IMR-90 (cell line): Measurements from ENCODE around the gene DHX15. TPM values are rescaled to one million over a fixed set of nuclear protein-coding genes. Genes with fewer than 3 reads are reported as not detected.

Experiments
- ATAC-seq: fragments of 200-7000 bp; cut with Tn5 transposase; 2 replicates; pipeline ENCODE4 v1.9.1; 2020; ENCODE audit warnings: low read depth, mild to moderate bottlenecking, moderate library complexity
- BruUV-seq: library from RNA; stranded (reverse); fragments of 400-500 nt; replicated peaks from 2 replicates; lab custom pipeline; 2021; lab: Mats Ljungman, UMichigan
- CTCF ChIA-PET: fragments of 300-600 bp; formaldehyde crosslinking; extraction: SDS; loops from one replicate; lab custom pipeline; 2021; ENCODE audit warnings: antibody characterized with exemption; lab: Yijun Ruan, JAX
- POLR2A ChIA-PET: fragments of 300-600 bp; sonication (Branson Sonifier 250); formaldehyde crosslinking; loops from one replicate; lab custom pipeline; 2022; ENCODE audit warnings: antibody characterized with exemption; ENCODE audit not compliant: unreplicated experiment; lab: Charles Lee
- DNase-seq: peaks from one replicate; pipeline ENCODE4 v3.0.0; 2013
- H2AFZ ChIP-seq: replicated peaks from 2 replicates; pipeline ENCODE3; 2013; ENCODE audit warnings: low read length, mild to moderate bottlenecking; ENCODE audit not compliant: poor library complexity
- H2AK5ac ChIP-seq: 2 replicates; pipeline ENCODE4 v1.6.1; 2013; ENCODE audit warnings: low read depth, low read length, inconsistent platforms
- H2AK9ac ChIP-seq: replicated peaks from 2 replicates; pipeline ENCODE3; 2013; ENCODE audit warnings: mild to moderate bottlenecking, low read depth, low read length, moderate library complexity; ENCODE audit not compliant: poor library complexity
- H2BK120ac ChIP-seq: 2 replicates; pipeline ENCODE4 v1.6.1; 2013; ENCODE audit warnings: low read depth, low read length, inconsistent platforms
- H2BK15ac ChIP-seq: 3 replicates; pipeline ENCODE4 v1.6.1; 2013; ENCODE audit warnings: low read depth, low read length, inconsistent platforms
- H2BK20ac ChIP-seq: 2 replicates; pipeline ENCODE4 v1.6.1; 2013; ENCODE audit warnings: low read depth, mild to moderate bottlenecking, inconsistent platforms, low read length, moderate library complexity
- H2BK5ac ChIP-seq: 2 replicates; pipeline ENCODE4 v1.6.1; 2013; ENCODE audit warnings: mild to moderate bottlenecking, low read depth, low read length, inconsistent platforms; ENCODE audit not compliant: poor library complexity, severe bottlenecking
- H3K14ac ChIP-seq: replicated peaks from 2 replicates; pipeline ENCODE4 v1.6.1; 2013; ENCODE audit warnings: low read depth, low read length, inconsistent platforms
- H3K18ac ChIP-seq: 2 replicates; pipeline ENCODE4 v1.6.1; 2013; ENCODE audit warnings: low read depth, low read length, control low read depth
- H3K23ac ChIP-seq: 2 replicates; pipeline ENCODE4 v1.6.1; 2013; ENCODE audit warnings: low read depth, low read length, inconsistent platforms
- H3K27ac ChIP-seq: 2 replicates; pipeline ENCODE4 v1.5.1; 2013; ENCODE audit warnings: mild to moderate bottlenecking, control low read depth, low read length; ENCODE audit not compliant: insufficient read depth
- H3K27me3 ChIP-seq: 2 replicates; pipeline ENCODE4 v1.6.1; 2013; ENCODE audit warnings: low read length; ENCODE audit not compliant: control insufficient read depth, insufficient read depth
- H3K36me3 ChIP-seq: 2 replicates; pipeline ENCODE4 v1.6.1; 2013; ENCODE audit warnings: low read length, mixed read lengths; ENCODE audit not compliant: control insufficient read depth, insufficient read depth
- H3K4ac ChIP-seq: 2 replicates; pipeline ENCODE4 v1.6.1; 2013; ENCODE audit warnings: low read depth, low read length, inconsistent platforms
- H3K4me1 ChIP-seq: 2 replicates; pipeline ENCODE4 v1.6.1; 2013; ENCODE audit warnings: low read length, mixed read lengths; ENCODE audit not compliant: control insufficient read depth, insufficient read depth
- H3K4me2 ChIP-seq: 2 replicates; pipeline ENCODE4 v1.6.1; 2013; ENCODE audit warnings: low read depth, mild to moderate bottlenecking, control low read depth, low read length, moderate library complexity
- H3K4me3 ChIP-seq: 2 replicates; pipeline ENCODE4 v1.5.1; 2013; ENCODE audit warnings: low read depth, mild to moderate bottlenecking, control low read depth, low read length, moderate library complexity; ENCODE audit not compliant: insufficient read depth
- H3K56ac ChIP-seq: 2 replicates; pipeline ENCODE4 v1.6.1; 2013; ENCODE audit warnings: low read length, inconsistent platforms; ENCODE audit not compliant: insufficient read depth; ENCODE audit errors: extremely low read depth
- H3K79me1 ChIP-seq, 2 experiments: 2 replicates each; pipeline ENCODE4 v1.6.1; 2013; ENCODE audit warnings: low read length in 2 of 2, inconsistent platforms in 1 of 2, low read depth in 1 of 2
- H3K9ac ChIP-seq: 2 replicates; pipeline ENCODE4 v1.6.1; 2013; ENCODE audit warnings: low read depth, low read length, control low read depth
- H3K9me1 ChIP-seq: 2 replicates; pipeline ENCODE4 v1.6.1; 2013; ENCODE audit warnings: low read length, inconsistent platforms; ENCODE audit not compliant: insufficient read depth
- H3K9me3 ChIP-seq: 2 replicates; pipeline ENCODE4 v1.6.1; 2013; ENCODE audit warnings: low read length; ENCODE audit not compliant: control insufficient read depth, insufficient read depth
- H4K20me1 ChIP-seq: 2 replicates; pipeline ENCODE4 v1.6.1; 2013; ENCODE audit warnings: low read length, inconsistent platforms; ENCODE audit not compliant: insufficient read depth
- H4K5ac ChIP-seq: 2 replicates; pipeline ENCODE4 v1.6.1; 2013; ENCODE audit warnings: mild to moderate bottlenecking, low read depth, low read length, control low read depth
- H4K8ac ChIP-seq, 2 experiments: 2 replicates each; pipeline ENCODE4 v1.6.1; 2013; ENCODE audit warnings: low read depth in 2 of 2, low read length in 2 of 2, control low read depth in 1 of 2, inconsistent platforms in 1 of 2
- H4K91ac ChIP-seq: 2 replicates; pipeline ENCODE4 v1.6.1; 2013; ENCODE audit warnings: low read depth, low read length, inconsistent platforms; ENCODE audit not compliant: insufficient read depth
- BHLHE40 ChIP-seq: fragments of 150-350 bp; IDR thresholded peaks from 2 replicates; pipeline ENCODE4 v1.6.1; 2016; ENCODE audit warnings: mild to moderate bottlenecking, low read depth, low read length
- CEBPB ChIP-seq: IDR thresholded peaks from 2 replicates; pipeline ENCODE4 v1.6.1; 2012; ENCODE audit warnings: low read depth, low read length, improper control_type of control experiment
- CHD1 ChIP-seq: IDR thresholded peaks from 2 replicates; pipeline ENCODE4 v1.6.1; 2012; ENCODE audit warnings: low read depth, low read length, improper control_type of control experiment
- CTCF ChIP-seq: conservative IDR thresholded peaks from 2 replicates; pipeline ENCODE4 v1.5.1; 2012; ENCODE audit warnings: mild to moderate bottlenecking, low read depth, low read length, improper control_type of control experiment
- FOS ChIP-seq: fragments of 150-350 bp; IDR thresholded peaks from 2 replicates; pipeline ENCODE4 v1.6.1; 2016; ENCODE audit warnings: low read depth, low read length
- MAFK ChIP-seq: IDR thresholded peaks from 2 replicates; pipeline ENCODE4 v1.6.1; 2012; ENCODE audit warnings: low read depth, low read length, improper control_type of control experiment
- MXI1 ChIP-seq: IDR thresholded peaks from 2 replicates; pipeline ENCODE4 v1.6.1; 2012; ENCODE audit warnings: low read depth, mild to moderate bottlenecking, low read length, moderate library complexity, borderline replicate concordance
- NFE2L2 ChIP-seq: fragments of 150-350 bp; IDR thresholded peaks from 2 replicates; pipeline ENCODE4 v1.6.1; 2016; ENCODE audit warnings: low read depth, mild to moderate bottlenecking, low read length
- POLR2A ChIP-seq: IDR thresholded peaks from 2 replicates; pipeline ENCODE4 v1.6.1; 2012; ENCODE audit warnings: mild to moderate bottlenecking, low read depth, low read length
- RFX5 ChIP-seq: IDR thresholded peaks from 2 replicates; pipeline ENCODE4 v1.8.0; 2012; ENCODE audit warnings: low read depth, mild to moderate bottlenecking, low read length, moderate library complexity
- SMC3 ChIP-seq: fragments of 150-350 bp; IDR thresholded peaks from 2 replicates; pipeline ENCODE4 v1.6.1; 2016; ENCODE audit warnings: low read depth, mild to moderate bottlenecking, antibody characterized with exemption, low read length, moderate library complexity
- USF2 ChIP-seq: fragments of 150-350 bp; IDR thresholded peaks from 2 replicates; pipeline ENCODE4 v1.6.1; 2017; ENCODE audit warnings: mild to moderate bottlenecking, antibody characterized with exemption, low read length, low read depth
- WGBS, 2 experiments: methylation state at CpG; one replicate each; pipeline versions ENCODE4 v1.1.5 to v1.1.7; 2013; ENCODE audit warnings: missing lambda C conversion rate in 2 of 2; ENCODE audit not compliant: insufficient read length in 1 of 2; ENCODE audit errors: extremely low coverage in 2 of 2; 5-methylcytosine and 5-hydroxymethylcytosine counted together
- dilution Hi-C: fragments of 300-500 bp; cut with HindIII; formaldehyde crosslinking; loops from one replicate; pipeline ENCODE4 v1.14.3; 2018; ENCODE audit warnings: low sequenced_read_pairs; ENCODE audit not compliant: unreplicated experiment
- in situ Hi-C: fragments of 300-500 bp; cut with MboI; formaldehyde crosslinking; loops from 3 replicates; pipeline ENCODE4 v1.14.3; 2019; ENCODE audit warnings: low sequenced_read_pairs, inconsistent platforms, mixed read lengths
- intact Hi-C: fragments of 100-400 bp; cut with micrococcal nuclease; formaldehyde crosslinking; loops from 2 replicates; pipeline ENCODE4 v1.10.0; 2022
- polyA plus RNA-seq, 3 experiments: library from polyadenylated mRNA; depleted of rRNA; stranded (reverse); fragments of >200 nt; gene quantifications; 2 replicates each; pipeline ENCODE4 v1.2.3, GENCODE V29; 2012; ENCODE audit warnings: low replicate concordance in 1 of 3
- total RNA-seq: library from RNA; depleted of rRNA; stranded (reverse); fragments of >200 nt; gene quantifications from 2 replicates; pipeline ENCODE4 v1.2.3, GENCODE V29; 2012

Gene DHX15
- total and polyA plus RNA-seq, 2 of the 4 experiments (the other 2 are of a cell fraction), result 97.9 to 172 TPM

- no peak for TF ChIP-seq MAFK
Measured at GRCh38 chr4:24582235-24582832, 2.0 kb downstream of the DHX15 start (continued).

GRCh38 chr4:24578364-24578763, 6.0 kb downstream of the DHX15 start:
- Histone ChIP-seq H3K18ac (no peak overlapping the region), H4K8ac (no peak overlapping the region), H2AFZ (no peak overlapping the region), H3K27ac (peak overlapping the region; percentile 16; the same call in 1 of the 2 replicates), H2BK120ac (no peak overlapping the region), H3K27me3 (no peaks in the 10 kb centered on the region), H3K9ac (no peak overlapping the region), H3K9me1 (peaks cover 9% of the 10 kb centered on the region), H4K5ac (no peak overlapping the region), H3K79me1 (peaks cover 3 to 38% of the 10 kb centered on the region in 2 experiments; a peak in 3 of 4 replicates), H3K4me2 (no peak overlapping the region), H3K36me3 (peaks cover 22% of the 10 kb centered on the region), H3K4me3 (no peak overlapping the region), H2AK5ac (no peak overlapping the region), H3K23ac (no peak overlapping the region), H4K91ac (no peak overlapping the region), H4K20me1 (peaks cover 97% of the 10 kb centered on the region), H3K4me1 (peaks cover 8% of the 10 kb centered on the region), H3K14ac (no peak overlapping the region), H3K56ac (no peak overlapping the region), H2BK5ac (no peak overlapping the region), H2BK15ac (no peak overlapping the region), H3K9me3 (no peaks in the 10 kb centered on the region), H3K4ac (no peak overlapping the region), H2AK9ac (no peak overlapping the region), H2BK20ac (no peak overlapping the region)
- BruUV-seq, result no TSS peak
- dilution Hi-C loops (no loop called here), in situ Hi-C loops (no loop called here), intact Hi-C loops (loop anchor here (2.0 kb wide), 1 partner anchor 14 kb away; no protein-coding TSS in a partner anchor)
- no CpG with 5 or more reads among the region's 4 CpGs for WGBS, 2 experiments
- DNase-seq, result no peak
- ChIA-PET POLR2A (no interaction called here), CTCF (interaction anchor here (1.1 kb wide), 1 partner anchor 65 kb away, joined by 3 read pairs; no protein-coding TSS in a partner anchor)
- no peak for ATAC-seq
- no peak for TF ChIP-seq CEBPB
- TF ChIP-seq MXI1, result no peak
- TF ChIP-seq POLR2A, result no peak
- no peak for TF ChIP-seq CTCF
- TF ChIP-seq MAFK, result no peak
- TF ChIP-seq USF2, result no peak
- no peak for TF ChIP-seq FOS
- TF ChIP-seq NFE2L2, result no peak
- no peak for TF ChIP-seq CHD1
- TF ChIP-seq RFX5, result no peak
- TF ChIP-seq BHLHE40, result no peak
- no peak for TF ChIP-seq SMC3
